Measurements from ENCODE around the gene GPS1.
A peak's percentile ranks its signal among the peaks of the same experiment; 100 is the strongest.

GPS1 gene

DNA sequence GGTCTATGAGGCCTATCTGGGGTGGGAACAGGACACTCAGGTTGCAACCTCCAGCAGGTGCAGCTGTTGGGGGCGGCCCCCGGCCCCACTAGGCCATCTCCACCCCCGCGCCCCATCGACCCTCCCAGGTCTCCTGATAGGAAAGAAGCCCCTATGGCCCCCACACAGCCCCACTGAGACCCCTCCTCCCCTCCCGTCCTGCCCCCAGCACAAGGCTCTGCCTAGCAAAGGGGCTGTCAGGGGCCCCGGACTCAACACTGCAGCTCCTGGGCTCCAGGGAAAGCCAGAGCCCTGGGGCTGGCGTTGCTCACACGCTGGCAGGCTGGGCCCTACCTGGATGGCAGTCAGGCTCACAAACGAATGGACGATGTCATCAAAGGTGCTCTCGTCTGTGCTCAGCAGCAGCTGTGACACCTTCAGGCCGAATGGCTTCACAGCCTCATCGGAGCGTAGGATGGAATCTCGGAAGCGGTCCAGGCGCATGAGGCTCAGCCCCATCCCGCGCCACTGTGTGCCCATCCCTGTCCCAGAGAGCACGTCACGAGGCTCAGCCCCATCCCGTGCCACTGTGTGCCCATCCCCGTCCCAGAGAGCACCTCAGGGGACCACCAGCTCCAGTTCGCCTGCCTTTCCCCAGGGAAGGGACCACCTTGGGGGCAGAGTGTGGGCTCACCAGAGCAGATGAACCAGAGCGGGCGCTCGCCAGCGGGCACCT, 39.0 kb downstream of the GPS1 start:
- DNase-seq (ENCODE audit: low spot score) = no peak

DNA sequence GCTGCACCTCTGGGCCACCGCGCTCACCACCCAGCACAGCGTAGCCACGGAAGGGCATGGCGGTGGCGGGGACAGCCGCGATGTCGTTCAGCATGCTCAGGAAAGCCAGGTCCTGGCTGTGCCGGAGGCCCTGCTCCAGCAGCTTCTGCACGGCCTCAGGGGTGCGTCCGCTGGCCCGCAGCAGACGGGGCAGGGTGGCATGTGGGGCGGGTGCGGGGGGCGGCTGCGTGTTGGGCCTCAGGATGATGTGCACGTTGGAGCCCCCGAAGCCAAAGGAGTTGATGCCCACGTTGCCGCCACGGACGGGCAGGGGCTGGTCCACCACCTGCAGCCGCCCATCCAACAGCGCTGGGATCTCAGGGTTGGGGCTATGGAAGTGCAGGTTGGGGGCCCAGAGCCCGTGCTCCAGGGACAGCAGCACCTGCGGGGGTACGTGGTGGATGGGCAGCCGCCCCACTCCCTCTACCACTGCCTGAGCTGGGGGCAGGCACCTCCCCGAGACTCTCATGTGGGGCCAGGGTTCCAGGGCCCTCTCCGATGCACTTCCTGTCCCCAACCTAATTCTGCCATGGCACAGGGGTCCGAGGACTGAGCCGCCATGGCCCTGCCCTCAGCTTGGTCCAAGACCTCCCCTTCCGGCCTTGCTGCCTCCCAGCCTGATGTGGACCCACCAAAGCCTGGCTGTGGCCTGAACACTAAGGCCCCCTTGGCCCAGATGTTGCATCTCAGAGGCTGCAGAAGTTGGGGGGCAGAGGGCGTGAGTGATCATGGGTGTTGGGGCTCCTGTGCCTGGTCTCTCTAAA, 39.8 kb downstream of the GPS1 start:
- no peak for DNase-seq (ENCODE audit: low spot score)

DNA sequence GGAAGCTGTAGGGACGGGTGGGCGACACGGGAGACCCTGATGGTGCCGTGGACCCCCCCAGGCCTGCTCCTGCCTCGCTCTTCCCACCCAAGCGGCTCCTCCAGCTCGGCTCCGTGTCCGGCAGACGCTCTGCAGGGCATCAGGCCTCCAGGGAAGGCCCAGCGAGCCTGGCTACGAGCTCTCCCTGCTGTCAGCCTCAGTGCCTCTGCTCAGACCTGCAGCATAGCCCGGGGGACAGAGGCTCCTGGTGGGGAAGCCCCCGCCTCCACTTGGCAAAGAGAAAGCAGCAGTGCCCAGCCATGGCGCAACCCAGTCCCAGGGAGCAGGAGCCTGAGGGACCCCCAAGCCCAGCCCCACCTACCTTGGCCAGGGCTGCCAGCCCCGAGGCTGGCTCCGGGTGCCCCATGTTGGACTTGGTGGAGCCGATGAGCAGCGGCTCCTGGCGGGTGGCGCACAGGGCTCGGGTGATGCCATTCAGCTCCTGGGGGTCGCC, 40.4 kb downstream of the GPS1 start:
- DNase-seq (ENCODE audit: low spot score) = no peak

DNA sequence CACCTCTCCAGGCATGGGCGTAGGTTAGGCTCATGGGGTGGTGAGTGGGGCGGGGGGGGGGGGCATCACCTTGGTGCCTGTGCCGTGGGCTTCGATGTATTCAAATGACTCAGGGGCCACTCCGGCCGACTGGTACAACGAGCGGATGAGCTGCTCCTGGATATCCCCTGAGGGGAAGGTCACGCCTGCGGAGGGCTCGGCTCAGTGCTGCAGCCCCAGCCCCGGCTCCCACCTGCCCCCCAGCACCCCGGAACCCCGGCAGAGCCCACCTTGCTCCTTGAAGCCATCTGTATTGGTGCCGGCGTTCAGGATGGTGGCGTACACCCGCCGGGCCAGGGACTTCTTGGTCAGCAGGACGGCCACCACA, 40.9 kb downstream of the GPS1 start:
- DNase-seq (ENCODE audit: low spot score) = no peak

DNA sequence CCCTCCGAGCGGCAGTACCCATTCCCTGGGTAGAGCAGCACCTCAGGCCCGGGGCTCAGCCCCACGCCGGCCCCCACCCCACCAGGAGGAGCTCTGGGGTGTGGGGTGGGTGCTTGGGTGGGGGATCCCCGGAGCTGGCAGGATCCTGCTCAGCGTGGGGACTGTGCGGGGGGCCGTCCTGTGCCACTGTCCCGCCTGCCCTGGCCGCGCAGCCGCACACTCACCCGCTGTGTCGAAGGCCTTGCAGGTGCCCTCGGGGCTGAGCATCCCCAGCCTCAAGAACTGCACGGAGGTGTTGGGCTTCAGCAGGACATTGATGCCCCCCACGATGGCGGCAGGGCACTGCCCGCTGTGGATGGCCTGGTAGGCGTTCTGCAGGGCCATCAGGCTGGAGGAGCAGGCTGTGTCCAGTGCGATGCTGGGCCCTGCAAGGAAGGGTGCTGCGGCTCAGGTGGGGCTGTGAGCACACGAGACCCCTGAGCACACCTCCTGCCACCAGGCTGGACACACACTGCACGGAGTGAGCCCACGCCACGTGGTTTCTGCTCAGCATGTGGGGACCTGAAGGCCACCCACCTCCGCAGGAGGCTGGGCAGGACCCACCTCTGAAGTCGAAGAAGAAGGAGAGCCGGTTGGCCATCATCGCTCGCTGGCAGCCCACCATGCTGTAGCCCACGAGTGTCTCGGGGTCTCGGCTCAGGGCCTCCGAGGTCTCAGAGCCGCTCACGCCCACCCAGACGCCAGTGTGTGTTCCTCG, 41.5 kb downstream of the GPS1 start:
- no peak for DNase-seq (ENCODE audit: low spot score)

DNA sequence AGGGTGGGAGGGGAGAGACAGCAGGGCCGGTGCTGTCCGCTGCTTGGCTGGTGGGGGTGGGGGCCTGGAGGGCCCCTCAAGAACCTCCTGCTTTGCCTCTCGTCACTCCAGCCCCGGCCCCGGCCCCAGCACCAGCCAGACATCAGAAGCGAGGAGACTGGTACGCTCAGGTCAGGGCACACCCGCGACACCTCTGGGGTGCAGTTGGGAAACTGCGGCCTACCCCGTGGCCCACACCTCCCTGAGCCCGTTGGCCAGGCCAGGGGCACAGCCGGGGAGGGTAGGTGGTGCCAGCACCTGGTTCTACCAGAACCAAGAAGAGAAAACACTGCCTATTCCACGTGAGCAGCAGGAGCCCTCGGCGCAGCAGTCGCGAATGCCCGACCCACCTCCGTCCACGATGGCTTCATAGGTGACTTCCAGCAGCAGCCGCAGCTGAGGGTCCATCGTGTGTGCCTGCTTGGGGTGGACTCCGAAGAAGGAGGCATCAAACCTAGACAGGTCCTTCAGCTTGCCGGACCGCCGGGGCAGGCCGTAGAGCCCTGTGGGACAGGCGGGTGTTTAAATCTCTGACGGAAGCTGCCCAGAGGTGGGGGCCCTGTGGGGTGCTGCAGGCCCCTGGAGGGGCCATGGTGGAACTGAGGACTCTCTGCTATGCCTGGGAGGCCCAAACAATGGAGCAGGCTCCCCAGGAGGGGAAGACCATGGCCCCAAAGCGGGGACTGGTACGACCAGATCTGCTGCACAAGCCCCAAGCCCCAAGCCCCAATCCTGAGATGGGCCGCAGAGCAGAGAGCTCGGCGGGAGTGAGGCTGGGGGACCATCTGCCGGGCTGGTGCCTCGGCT, 43.5 kb downstream of the GPS1 start:
- no peak for DNase-seq (ENCODE audit: low spot score)

DNA sequence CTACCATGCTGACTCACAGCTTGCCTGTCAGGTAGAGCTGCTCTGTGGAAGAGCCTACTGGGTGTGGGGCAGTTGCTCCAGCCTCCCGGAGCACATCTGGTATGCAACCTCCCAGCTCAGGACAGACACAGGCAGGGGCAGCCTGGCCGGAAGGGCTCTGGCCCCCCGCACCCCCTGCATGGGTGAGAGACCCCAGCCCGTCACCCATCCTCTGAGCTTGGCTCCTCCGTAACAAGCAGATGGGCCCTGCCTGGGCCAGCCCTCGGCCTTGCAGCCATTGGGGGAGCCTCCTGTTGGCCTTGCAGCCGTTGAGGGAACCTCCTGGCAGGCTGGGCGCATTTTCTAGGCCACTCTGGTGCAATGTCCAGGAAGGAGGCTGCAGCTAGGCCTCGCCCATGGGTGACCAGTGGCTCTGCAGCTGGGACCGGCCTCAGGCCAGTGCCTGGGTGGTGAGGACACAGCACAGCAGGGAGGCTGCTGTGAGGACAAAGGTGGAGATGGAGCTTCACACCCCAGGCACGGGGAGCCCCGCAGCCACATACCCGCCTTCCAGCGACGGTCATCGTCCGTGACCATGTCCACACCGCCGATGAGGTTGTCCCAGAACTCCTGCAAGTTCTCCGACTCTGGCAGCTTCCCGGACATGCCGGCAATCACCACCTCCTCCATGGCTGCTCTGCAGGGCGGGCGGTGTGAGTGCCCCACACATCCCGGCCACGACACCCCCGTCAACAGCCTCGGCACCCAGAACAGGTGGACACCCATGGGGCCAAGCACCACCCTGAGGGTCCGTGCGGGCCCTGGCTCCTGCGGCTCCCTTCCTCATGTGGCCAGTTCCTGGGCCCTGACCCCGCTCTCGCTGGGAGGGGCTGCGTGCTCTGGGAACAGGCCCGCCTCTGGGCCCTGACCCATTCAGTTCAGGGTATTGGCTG, 44.3 kb downstream of the GPS1 start:
- DNase-seq (ENCODE audit: low spot score) = no peak

DNA sequence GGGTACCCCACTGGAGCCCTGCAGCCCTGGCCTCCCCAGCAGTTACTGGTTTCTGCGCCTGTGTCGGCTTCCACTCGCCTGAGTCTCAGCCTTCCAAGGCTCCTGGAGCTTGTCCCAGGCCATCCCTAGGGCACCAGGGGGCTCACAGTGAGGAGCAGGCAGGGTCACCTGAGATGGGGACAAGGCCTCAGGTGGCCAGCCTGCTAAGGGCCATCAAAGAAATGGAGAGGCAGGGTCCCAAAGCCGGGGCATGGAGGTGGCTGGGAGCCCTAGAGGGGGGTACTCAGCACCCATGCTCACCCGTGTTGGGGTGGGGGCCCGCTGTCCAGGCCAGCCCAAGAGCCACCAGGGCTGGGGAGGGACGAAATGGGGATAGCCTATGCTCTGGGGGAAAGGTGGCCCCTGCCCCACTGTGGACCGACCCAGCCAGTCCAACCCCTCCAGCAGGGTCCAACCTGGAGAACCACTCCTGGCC, 45.0 kb downstream of the GPS1 start:
- no peak for DNase-seq (ENCODE audit: low spot score)

DNA sequence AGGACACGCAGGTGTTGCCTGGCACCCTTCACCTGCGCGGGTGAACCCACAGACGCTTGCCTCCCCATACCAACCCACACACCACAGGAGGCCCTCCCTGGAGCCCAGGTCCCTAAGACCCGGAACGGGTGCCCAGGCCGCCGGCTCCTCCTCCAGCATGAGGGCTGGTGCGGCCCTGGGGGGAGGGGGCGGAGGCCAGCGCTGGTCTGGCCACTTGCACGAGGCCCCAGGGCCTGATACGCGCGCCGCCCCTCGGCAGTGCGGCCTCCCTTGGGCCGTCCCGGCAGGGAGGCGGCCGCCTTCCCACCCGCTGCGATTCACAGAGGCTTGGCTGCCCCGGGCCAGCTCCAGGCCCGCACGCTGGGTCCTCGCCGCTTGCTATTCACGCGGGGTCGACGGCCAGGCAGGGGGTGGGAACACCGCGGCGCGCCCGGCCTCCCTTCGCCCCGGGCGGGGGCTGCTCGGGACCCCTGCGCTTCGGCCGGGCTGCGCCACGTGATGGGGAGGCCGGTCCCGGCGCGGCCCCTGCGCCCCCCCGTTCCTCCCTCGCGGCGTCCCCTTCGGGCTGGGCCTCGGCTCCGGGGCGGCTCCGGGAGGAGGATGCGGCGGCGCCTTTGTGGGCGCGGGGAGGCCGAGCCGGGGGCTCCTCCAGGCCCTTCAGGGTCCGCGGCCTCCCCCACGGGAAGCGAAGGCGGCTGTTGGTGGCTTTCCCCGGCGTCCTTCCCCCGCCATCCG, 45.7 kb downstream of the GPS1 start:
- peak; percentile 21 for DNase-seq (ENCODE audit: low spot score)

DNA sequence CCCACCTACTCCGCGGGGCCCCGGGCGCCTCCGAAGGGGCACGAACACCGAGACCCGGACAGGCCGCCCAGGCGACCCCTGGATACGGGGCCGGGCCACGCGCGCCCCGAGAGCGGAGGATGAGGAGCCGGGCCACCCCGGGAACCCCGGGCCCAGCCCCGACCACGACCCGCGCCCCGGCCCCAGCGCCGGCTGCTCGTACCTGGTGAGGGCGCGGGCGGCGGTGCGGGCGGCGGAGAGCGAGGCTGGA, 46.1 kb downstream of the GPS1 start:
- no peak for DNase-seq (ENCODE audit: low spot score)

DNA sequence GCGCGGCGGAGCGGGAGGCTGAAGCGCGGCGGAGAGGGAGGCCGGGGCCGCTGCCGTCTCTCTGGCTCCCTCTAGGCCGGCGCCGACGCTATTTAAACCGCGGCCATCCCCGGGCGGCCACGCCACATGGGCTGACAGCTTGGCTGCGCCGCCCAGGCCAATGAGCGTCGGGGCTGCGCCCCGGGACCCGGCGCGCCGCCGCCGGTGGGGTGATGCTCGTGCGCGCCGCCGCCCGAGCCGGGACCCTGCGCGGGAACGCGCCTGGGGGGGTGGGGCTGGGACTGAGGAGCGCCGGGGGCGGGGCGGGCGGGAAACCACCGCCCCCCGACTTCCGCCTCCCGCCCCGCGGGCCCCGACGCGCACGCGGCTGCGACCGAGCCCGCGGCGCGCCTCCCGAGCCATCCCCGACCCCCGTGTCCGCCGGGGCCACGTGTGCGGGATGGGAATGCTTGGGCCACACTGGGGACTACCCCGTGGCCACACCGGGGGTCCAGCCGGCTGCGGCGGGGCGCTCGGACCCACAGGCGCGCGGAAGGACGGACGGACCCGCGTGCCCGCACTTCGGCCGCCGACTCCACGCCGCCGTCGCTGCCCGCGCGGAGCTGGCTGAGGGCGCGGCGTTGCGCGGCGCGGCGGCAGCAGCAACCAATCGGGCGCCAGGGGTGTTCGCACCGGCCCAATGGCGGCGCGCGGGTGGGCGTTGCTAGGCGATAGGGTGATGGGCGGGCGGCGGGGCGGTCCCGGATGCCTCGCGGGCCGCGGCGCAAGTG, 46.7 kb downstream of the GPS1 start, which contains the start of gene FASN:
FASN (minus strand) TSS at position 68 of the 770 bp plus-strand sequence. CDS start 1,791 bp downstream, outside the sequence.
- peak; percentile 96 for DNase-seq (ENCODE audit: low spot score)

DNA sequence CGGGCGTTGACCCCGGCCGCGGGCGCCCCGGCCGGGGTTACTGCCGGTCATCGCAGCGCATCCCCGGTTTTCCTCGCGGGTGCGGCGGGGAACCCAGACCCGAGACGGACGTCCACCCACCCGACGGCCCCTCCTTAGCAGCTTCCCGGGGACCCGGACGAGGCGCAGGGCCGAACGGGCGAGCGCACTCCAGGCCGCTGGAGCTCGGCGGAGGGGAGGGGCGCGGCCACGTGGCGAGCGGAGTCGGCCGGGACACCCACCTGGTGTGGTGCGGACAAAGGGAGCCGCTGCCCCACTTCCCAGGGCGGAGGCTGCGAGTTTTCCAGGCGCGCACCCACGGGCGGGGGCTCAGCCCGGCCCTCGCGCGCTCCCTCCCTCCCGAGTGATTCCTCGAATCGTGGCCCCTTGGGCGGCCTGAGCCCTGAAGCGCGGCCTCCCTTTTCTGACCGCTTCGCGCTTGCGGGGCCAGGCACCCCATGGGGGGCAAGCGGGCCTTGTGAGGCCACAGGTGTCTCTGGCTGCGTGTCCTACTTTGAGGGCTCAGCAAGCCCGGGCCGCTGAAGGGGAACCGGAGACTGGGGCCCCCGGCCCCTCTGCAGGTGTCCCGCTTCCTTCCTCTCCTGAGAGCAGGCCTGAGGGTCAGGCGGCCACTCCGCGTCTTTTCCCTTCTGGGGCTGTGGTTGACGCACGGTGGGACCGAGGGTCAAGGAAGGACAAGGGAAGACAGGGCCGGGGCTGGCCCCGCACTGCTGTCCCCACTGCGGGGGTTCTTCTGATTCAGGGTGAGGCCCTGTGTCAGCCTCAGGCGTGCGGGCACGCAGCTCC, 47.5 kb downstream of the GPS1 start:
- DNase-seq (ENCODE audit: low spot score) = no peak

DNA sequence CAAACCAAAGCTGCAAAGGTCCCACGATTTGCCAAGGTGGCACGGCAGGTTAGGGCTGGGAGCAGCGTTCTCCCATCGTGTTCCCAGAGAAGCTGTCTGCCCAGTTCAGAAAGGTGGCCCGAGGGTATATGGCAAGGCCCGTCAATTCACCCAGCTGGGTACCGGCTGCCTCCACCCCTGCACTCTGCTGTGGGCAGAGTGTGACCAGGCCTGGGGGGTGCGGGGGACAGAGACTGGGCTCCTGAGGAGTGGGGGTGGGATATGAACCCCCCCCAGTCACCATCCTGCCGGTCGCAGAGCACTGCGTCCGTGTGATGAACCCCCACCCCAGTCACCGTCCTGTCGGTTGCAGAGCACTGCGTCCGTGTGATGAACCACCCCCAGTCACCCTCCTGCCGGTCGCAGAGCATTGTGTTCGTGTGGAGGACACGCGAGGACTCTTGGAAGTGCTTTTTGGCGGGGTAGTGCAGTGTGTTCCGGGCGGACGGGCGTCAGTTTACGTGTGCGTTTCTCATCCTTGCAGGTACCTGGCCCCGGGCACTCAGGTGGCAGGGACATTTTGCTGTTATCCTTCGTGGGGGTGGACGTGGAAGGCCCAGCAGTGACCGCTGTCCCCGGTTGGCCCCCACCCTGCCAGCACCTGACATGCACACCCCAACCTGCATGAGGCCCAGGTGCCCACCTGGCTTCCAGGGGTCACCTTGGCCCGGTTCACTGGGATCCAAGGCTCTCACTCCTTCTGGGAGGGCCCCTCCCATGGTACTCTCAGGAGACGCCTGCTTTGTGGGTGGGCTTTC, 49.0 kb downstream of the GPS1 start:
- no peak for DNase-seq (ENCODE audit: low spot score)

DNA sequence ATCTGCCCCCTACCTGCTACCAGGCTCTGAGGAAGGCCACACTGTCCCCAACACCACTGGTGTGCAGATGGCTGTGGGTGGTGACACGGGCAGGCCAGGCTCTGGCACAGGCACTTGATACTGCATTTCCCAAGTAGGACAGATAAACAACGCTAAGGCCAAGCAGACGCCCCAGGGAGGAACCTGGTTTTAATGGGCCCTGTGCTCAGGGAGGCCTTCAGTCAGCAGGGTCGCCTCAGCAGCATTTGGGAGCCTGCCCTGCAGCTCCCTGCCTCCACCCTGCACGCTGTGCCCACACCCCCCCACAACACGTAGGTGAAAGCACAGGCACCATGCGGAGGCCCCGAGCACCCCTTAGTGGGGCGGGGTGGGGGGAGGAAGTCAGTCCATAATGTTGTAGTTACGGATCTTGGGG, 49.6 kb downstream of the GPS1 start:
- no peak for DNase-seq (ENCODE audit: low spot score)

DNA sequence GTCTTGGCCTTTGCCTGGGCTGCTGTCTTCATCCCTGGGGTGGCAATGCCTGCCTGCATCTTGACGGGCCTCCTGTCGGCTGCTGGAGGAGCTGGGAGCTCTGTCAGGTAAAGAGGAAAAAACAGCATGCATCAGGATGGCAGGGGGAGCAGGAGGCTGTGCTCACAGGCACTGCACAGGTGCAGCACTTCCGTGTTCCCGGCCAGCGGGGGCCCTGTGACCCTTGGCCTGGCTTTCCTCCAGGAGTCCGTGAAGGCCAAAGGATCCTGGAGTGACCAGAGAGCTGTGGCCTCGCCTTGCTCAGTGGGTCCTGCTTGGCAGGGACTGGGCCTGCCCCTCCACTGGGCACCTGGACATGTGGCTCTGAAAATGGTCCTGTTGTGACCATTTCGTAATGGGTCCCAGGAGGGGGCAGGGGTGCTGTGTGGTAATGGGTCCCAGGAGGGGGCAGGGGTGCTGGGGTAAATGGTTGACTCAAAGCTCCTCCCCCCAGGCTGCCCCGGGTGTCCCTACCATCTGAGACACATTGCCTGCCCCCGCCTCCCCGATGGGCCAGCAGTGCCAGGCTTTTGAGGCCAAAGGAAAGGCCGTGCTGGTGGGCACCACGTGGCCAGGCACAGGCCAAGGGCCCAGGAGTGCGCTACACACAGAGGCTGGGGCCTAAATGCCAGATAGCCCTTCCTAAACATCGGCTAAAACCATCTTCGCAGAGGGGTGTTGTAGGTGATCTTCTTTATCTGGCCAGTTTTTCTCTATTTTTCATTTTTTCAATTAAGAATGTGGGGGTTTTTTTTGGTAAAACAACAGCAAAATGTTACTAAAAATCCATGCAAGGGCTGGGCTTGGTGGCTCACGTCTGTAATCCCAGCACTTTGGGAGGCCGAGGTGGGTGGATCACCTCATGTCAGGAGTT, 50.3 kb downstream of the GPS1 start:
- no peak for DNase-seq (ENCODE audit: low spot score)

Data from LoVo (cell line).